MCF 10A (cell line): Measurements from ENCODE around the gene IL31RA. TPM values are rescaled to one million over a fixed set of nuclear protein-coding genes. Genes with fewer than 3 reads are reported as not detected.

Source experiments
- BruUV-seq: library from RNA; stranded (reverse); fragments of 400-500 nt; replicated peaks from 2 replicates; lab custom pipeline; 2021; lab: Mats Ljungman, UMichigan
- CTCF ChIA-PET: fragments of 300-600 bp; sonication (Branson Sonifier 250); formaldehyde crosslinking; extraction: SDS; loops from one replicate; lab custom pipeline; 2021; ENCODE audit warnings: antibody characterized with exemption, inconsistent platforms; lab: Yijun Ruan, JAX
- POLR2A ChIA-PET: fragments of 300-600, 350-650 bp; sonication (Branson Sonifier 250); formaldehyde crosslinking; extraction: SDS; loops from one replicate; lab custom pipeline; 2020; ENCODE audit warnings: antibody characterized with exemption, inconsistent platforms; lab: Yijun Ruan, JAX
- DNase-seq: peaks from one replicate; pipeline ENCODE4 v3.0.0-alpha.2; 2018; ENCODE audit not compliant: unreplicated experiment
- H3K27ac Mint-ChIP-seq: one replicate; pipeline ENCODE4 v1.8.0; 2022; ENCODE audit warnings: mild to moderate bottlenecking, low read depth, mixed read lengths; ENCODE audit not compliant: unreplicated experiment
- H3K27me3 Mint-ChIP-seq: one replicate; pipeline ENCODE4 v1.8.0; 2022; ENCODE audit warnings: mixed read lengths; ENCODE audit not compliant: insufficient read depth, unreplicated experiment
- H3K36me3 Mint-ChIP-seq: one replicate; pipeline ENCODE4 v1.8.0; 2022; ENCODE audit warnings: mild to moderate bottlenecking, moderate library complexity, mixed read lengths; ENCODE audit not compliant: insufficient read depth, unreplicated experiment
- H3K4me1 Mint-ChIP-seq: one replicate; pipeline ENCODE4 v1.8.0; 2022; ENCODE audit warnings: mixed read lengths; ENCODE audit not compliant: insufficient read depth, unreplicated experiment
- H3K4me3 Mint-ChIP-seq: one replicate; pipeline ENCODE4 v1.8.0; 2022; ENCODE audit warnings: mild to moderate bottlenecking, moderate library complexity, mixed read lengths; ENCODE audit not compliant: unreplicated experiment
- H3K9me3 Mint-ChIP-seq: one replicate; pipeline ENCODE4 v1.8.0; 2022; ENCODE audit warnings: mixed read lengths; ENCODE audit not compliant: unreplicated experiment
- CTCF ChIP-seq: fragments of 200-600 bp; IDR thresholded peaks from one replicate; pipeline ENCODE4 v1.8.0; 2022; ENCODE audit warnings: antibody characterized with exemption, mild to moderate bottlenecking; ENCODE audit not compliant: unreplicated experiment
- intact Hi-C: fragments of 100-400 bp; cut with micrococcal nuclease; formaldehyde crosslinking; loops from 2 replicates; pipeline ENCODE4 v1.14.1; 2022
- total RNA-seq: library from RNA; stranded (reverse); gene quantifications from 2 replicates; pipeline ENCODE4 v1.2.3, GENCODE V29; 2022

The IL31RA gene
- total RNA-seq, 1 experiment from 2014 or later = 6.4 TPM

- ChIA-PET POLR2A (interaction anchor here (0.8 kb wide), 1 partner anchor 309 kb away, joined by 4 read pairs; the partner anchor contains the start of gene ANKRD55), CTCF (interaction anchor here (0.5 to 1.8 kb wide), 3 partner anchors 11 to 817 kb away, joined by 4 to 10 read pairs (median 4); no protein-coding TSS in a partner anchor)
- Mint-ChIP-seq H3K36me3 (no peaks in the 10 kb centered on the region), H3K4me3 (no peak overlapping the region), H3K27me3 (no peaks in the 10 kb centered on the region), H3K27ac (no peak overlapping the region), H3K9me3 (no peaks in the 10 kb centered on the region), H3K4me1 (no peaks in the 10 kb centered on the region)
- BruUV-seq = no TSS peak
- no peak for DNase-seq
- TF ChIP-seq CTCF = no peak
- intact Hi-C loops = loop anchor here (5.0 kb wide), 1 partner anchor 232 kb away; no protein-coding TSS in a partner anchor
Observed at GRCh38 chr5:55923865-55924500, 72.8 kb downstream of the IL31RA start.

- no peaks in the 10 kb centered on the region for H3K9me3 Mint-ChIP-seq
- no peak for TF ChIP-seq CTCF
- H3K4me3 Mint-ChIP-seq = no peak overlapping the region
- intact Hi-C loops = loop anchor here (5.0 kb wide), 1 partner anchor 232 kb away; no protein-coding TSS in a partner anchor
- H3K27ac Mint-ChIP-seq = no peak overlapping the region
- no peaks in the 10 kb centered on the region for H3K27me3 Mint-ChIP-seq
- H3K4me1 Mint-ChIP-seq = no peaks in the 10 kb centered on the region
- CTCF ChIA-PET = interaction anchor here (0.5 to 1.8 kb wide), 4 partner anchors 11 to 817 kb away, joined by 3 to 10 read pairs (median 4); no protein-coding TSS in a partner anchor
- BruUV-seq = no TSS peak
- H3K36me3 Mint-ChIP-seq = no peaks in the 10 kb centered on the region
- no peak for DNase-seq
- POLR2A ChIA-PET = interaction anchor here (0.6 to 0.8 kb wide), 2 partner anchors 16 to 308 kb away, joined by 3 to 4 read pairs; partner anchors contain the start of gene ANKRD55
Observed at GRCh38 chr5:55924744-55925143, 73.6 kb downstream of the IL31RA start.

GRCh38 chr5:55925181-55925580 lies 74.0 kb downstream of the IL31RA start:
- BruUV-seq = no TSS peak
- Mint-ChIP-seq H3K27ac (no peak overlapping the region), H3K4me1 (no peaks in the 10 kb centered on the region), H3K36me3 (no peaks in the 10 kb centered on the region), H3K4me3 (no peak overlapping the region), H3K9me3 (no peaks in the 10 kb centered on the region), H3K27me3 (no peaks in the 10 kb centered on the region)
- DNase-seq = no peak
- TF ChIP-seq CTCF = no peak
- ChIA-PET POLR2A (interaction anchor here (0.6 kb wide), 1 partner anchor 17 kb away, joined by 3 read pairs; no protein-coding TSS in a partner anchor), CTCF (interaction anchor here (0.6 to 1.8 kb wide), 3 partner anchors 10 to 237 kb away, joined by 3 to 10 read pairs (median 4); no protein-coding TSS in a partner anchor)
- intact Hi-C loops = no loop called here

GRCh38 chr5:55925712-55926111 lies 74.6 kb downstream of the IL31RA start:
- POLR2A ChIA-PET = no interaction called here
- CTCF ChIA-PET = interaction anchor here (1.2 kb wide), 1 partner anchor 10 kb away, joined by 6 read pairs; no protein-coding TSS in a partner anchor
- H3K27me3 Mint-ChIP-seq = no peaks in the 10 kb centered on the region
- H3K4me1 Mint-ChIP-seq = no peaks in the 10 kb centered on the region
- H3K27ac Mint-ChIP-seq = no peak overlapping the region
- no peak for TF ChIP-seq CTCF
- H3K4me3 Mint-ChIP-seq = no peak overlapping the region
- H3K36me3 Mint-ChIP-seq = no peaks in the 10 kb centered on the region
- intact Hi-C loops = no loop called here
- no peak for DNase-seq
- BruUV-seq = no TSS peak
- no peaks in the 10 kb centered on the region for H3K9me3 Mint-ChIP-seq
